WERI-Rb-1 (cell line): ENCODE measurements around the gene CAAP1.

ENCODE experiments used
- DNase-seq: peaks from one replicate; pipeline ENCODE4 v3.0.0-alpha.2; 2020
- H3K27ac ChIP-seq: fragments of 250-450 bp; sonication (Bioruptor Pico); 2 replicates; pipeline ENCODE4 v1.5.1; 2020; ENCODE audit warnings: mild to moderate bottlenecking, moderate library complexity
- H3K27me3 ChIP-seq: fragments of 250-450 bp; sonication (Bioruptor Pico); 2 replicates; pipeline ENCODE4 v1.5.1; 2021; ENCODE audit warnings: mild to moderate bottlenecking, low read depth, moderate library complexity; ENCODE audit not compliant: insufficient read depth, severe bottlenecking
- H3K36me3 ChIP-seq: fragments of 250-450 bp; sonication (Bioruptor Pico); 2 replicates; pipeline ENCODE4 v1.5.1; 2020; ENCODE audit warnings: mild to moderate bottlenecking, moderate library complexity
- H3K4me3 ChIP-seq: 2 replicates; pipeline ENCODE4 v1.5.1; 2011; ENCODE audit warnings: low read depth, mild to moderate bottlenecking, control low read depth, low read length
- H3K9me3 ChIP-seq: fragments of 250-450 bp; sonication (Bioruptor Pico); 2 replicates; pipeline ENCODE4 v1.5.1; 2021; ENCODE audit warnings: mild to moderate bottlenecking, moderate library complexity; ENCODE audit not compliant: severe bottlenecking
- CTCF ChIP-seq: IDR thresholded peaks from 2 replicates; pipeline ENCODE4 v1.5.1; 2011; ENCODE audit warnings: low read depth, mild to moderate bottlenecking, control low read depth, inconsistent platforms, low read length

Gene CAAP1

GRCh38 chr9:26892251-26893029 lies at the start of gene CAAP1:
Gene CAAP1, minus strand, starts transcription at chr9:26892802. Its CDS starts 87 bp downstream, at chr9:26892715.
- peak; percentile 67 for TF ChIP-seq CTCF
- Histone ChIP-seq H3K4me3 (peak within 1 kb of the TSS; percentile 99), H3K9me3 (no peaks in the 10 kb centered on the region), H3K27me3 (no peaks in the 10 kb centered on the region), H3K36me3 (peaks cover 3% of the 10 kb centered on the region; the same call in 1 of the 2 replicates), H3K27ac (peak within 1 kb of the TSS; percentile 94)
- DNase-seq: peak; percentile 94

GRCh38 chr9:26940779-26941178 lies 48.2 kb upstream of the CAAP1 start:
- H3K27me3 ChIP-seq: no peaks in the 10 kb centered on the region
- no peak for TF ChIP-seq CTCF
- H3K9me3 ChIP-seq: no peaks in the 10 kb centered on the region
- DNase-seq: no peak
- no peak overlapping the region for H3K4me3 ChIP-seq
- peaks cover 7% of the 10 kb centered on the region for H3K36me3 ChIP-seq
- H3K27ac ChIP-seq: no peak overlapping the region

GRCh38 chr9:26939955-26940711 lies 47.5 kb upstream of the CAAP1 start:
- no peaks in the 10 kb centered on the region for H3K27me3 ChIP-seq
- H3K36me3 ChIP-seq: peaks cover 7% of the 10 kb centered on the region
- H3K4me3 ChIP-seq: no peak overlapping the region
- no peak overlapping the region for H3K27ac ChIP-seq
- no peak for DNase-seq
- no peaks in the 10 kb centered on the region for H3K9me3 ChIP-seq
- TF ChIP-seq CTCF: no peak

- no peaks in the 10 kb centered on the region for H3K27me3 ChIP-seq
- no peaks in the 10 kb centered on the region for H3K9me3 ChIP-seq
- peaks cover 3% of the 10 kb centered on the region for H3K36me3 ChIP-seq
- H3K4me3 ChIP-seq: no peak overlapping the region
- no peak for TF ChIP-seq CTCF
- DNase-seq: no peak
- H3K27ac ChIP-seq: no peak overlapping the region
Observed at GRCh38 chr9:26937816-26938371, 45.3 kb upstream of the CAAP1 start.

- no peak overlapping the region for H3K27ac ChIP-seq
Observed at GRCh38 chr9:26935847-26936246, 43.2 kb upstream of the CAAP1 start.

More at GRCh38 chr9:26935847-26936246, 43.2 kb upstream of the CAAP1 start:
- peaks cover 6% of the 10 kb centered on the region for H3K36me3 ChIP-seq
- no peaks in the 10 kb centered on the region for H3K27me3 ChIP-seq
- H3K4me3 ChIP-seq: no peak overlapping the region
- no peaks in the 10 kb centered on the region for H3K9me3 ChIP-seq
- no peak for TF ChIP-seq CTCF
- no peak for DNase-seq
